ENCODE data around the gene RBMY1F. TPM values are rescaled to one million over a fixed set of nuclear protein-coding genes. Genes with fewer than 3 reads are reported as not detected.
"Not testable (repeated sequence)": the region's sequence is repeated elsewhere in the genome, so short reads cannot be mapped to it uniquely, and the experiment has no call there.

RBMY1F gene
- not detected for total RNA-seq

GRCh38 chrY:22182823-22183222 lies at the start of gene RBMY1F:
Gene RBMY1F (minus strand): TSS chrY:22182923. CDS start chrY:22180969, 1,954 bp downstream.
- not testable (repeated sequence) for H3K27me3 ChIP-seq, DNase-seq, H3K4me3 ChIP-seq, H3K9me3 ChIP-seq, H3K4me1 ChIP-seq, H3K36me3 ChIP-seq, H3K27ac ChIP-seq

DNA sequence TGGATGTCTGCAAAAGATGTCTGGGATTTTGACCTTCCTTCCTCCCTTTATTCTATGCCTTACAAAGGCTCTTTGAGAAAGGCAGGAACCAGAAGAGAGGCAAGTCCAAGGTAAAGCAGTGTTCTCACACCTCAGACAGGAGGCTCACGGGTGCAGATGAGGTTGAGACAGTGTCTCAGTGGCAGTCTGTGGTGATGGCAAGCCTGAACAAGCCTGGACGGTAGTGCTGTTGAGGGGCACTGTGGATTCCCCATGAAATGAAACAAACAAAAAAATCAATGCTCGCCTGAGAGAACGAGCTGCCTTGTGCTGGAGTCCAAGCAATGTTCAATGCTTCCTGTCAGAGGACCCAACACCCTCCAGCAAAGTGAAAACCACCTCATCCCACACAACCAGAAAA lies 31.6 kb downstream of the RBMY1F start:
- H3K36me3 ChIP-seq, H3K27me3 ChIP-seq, H3K27ac ChIP-seq, H3K4me1 ChIP-seq, H3K9me3 ChIP-seq, DNase-seq, H3K4me3 ChIP-seq: not testable (repeated sequence)

GRCh38 chrY:22141011-22141695 lies 41.6 kb downstream of the RBMY1F start:
- not testable (repeated sequence) for H3K27ac ChIP-seq, H3K27me3 ChIP-seq, H3K4me1 ChIP-seq, H3K9me3 ChIP-seq, H3K36me3 ChIP-seq, H3K4me3 ChIP-seq, DNase-seq

- not testable (repeated sequence) for H3K36me3 ChIP-seq, H3K4me3 ChIP-seq
These were observed 48.0 kb downstream of the RBMY1F start for GRCh38 chrY:22134719-22135118.

GRCh38 chrY:22130494-22130893 lies 52.2 kb downstream of the RBMY1F start:
- not testable (repeated sequence) for H3K27ac ChIP-seq, H3K4me3 ChIP-seq, H3K4me1 ChIP-seq, H3K9me3 ChIP-seq, H3K27me3 ChIP-seq, DNase-seq, H3K36me3 ChIP-seq

More at GRCh38 chrY:22134719-22135118, 48.0 kb downstream of the RBMY1F start:
- H3K9me3 ChIP-seq, DNase-seq, H3K27me3 ChIP-seq, H3K4me1 ChIP-seq, H3K27ac ChIP-seq: not testable (repeated sequence)

Other genes starting within 250 kb of the RBMY1F start
- gene RBMY1J, start 220.5 kb upstream of the RBMY1F start, total RNA-seq: not detected